ENCODE data around the gene TPP1.

- TF ChIP-seq POLR2A (IDR thresholded peaks at IDR 0.05) (no peak), CTCF (IDR thresholded peaks at IDR 0.05) (no peak)
These were observed 13.2 kb upstream of the TPP1 start for GRCh38 chr11:6632116-6633073.

Data from thyroid gland (tissue), 4 donors.